Glomerular endothelial cell (primary cell): ENCODE results near the gene PIP4K2A. TPM values are rescaled to one million over a fixed set of nuclear protein-coding genes. Genes with fewer than 3 reads are reported as not detected.

Experiments used
- DNase-seq: peaks from one replicate; pipeline ENCODE4 v3.0.0-alpha.2; 2011; ENCODE audit warnings: low read depth, low spot score; ENCODE audit errors: extremely low read depth
- total RNA-seq: library from RNA; depleted of rRNA; stranded (reverse); fragments of >200 nt; gene quantifications from 2 replicates; pipeline ENCODE4 v1.2.3, GENCODE V29; 2015

PIP4K2A gene
- total RNA-seq, 1 donor from 2014 or later, result 27.0 TPM

- no peak for DNase-seq
Observed at GRCh38 chr10:22643116-22643515, 71.3 kb downstream of the PIP4K2A start.

DNA sequence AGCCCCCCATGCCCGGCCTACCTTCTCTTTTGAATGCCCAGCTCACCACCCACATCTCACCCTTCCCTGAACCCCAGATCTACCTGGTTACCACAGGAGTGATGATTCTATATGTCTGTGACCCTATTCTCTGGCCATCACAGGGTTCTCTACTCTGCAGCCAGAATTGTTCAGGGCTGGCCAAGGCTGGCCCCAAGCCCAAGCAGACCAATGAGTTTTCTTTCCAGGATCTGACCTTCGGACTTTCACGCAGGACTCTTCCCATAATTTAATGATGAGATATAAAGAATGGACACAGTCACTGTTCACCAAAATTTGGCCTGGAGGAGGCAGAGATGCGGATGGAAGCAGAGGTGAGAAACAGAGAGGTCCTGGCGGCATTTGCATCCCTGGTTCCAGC is 72.6 kb downstream of the PIP4K2A start:
- no peak for DNase-seq

- DNase-seq, result no peak
Observed at GRCh38 chr10:22640359-22640758, 74.0 kb downstream of the PIP4K2A start.

GRCh38 chr10:22638863-22639262 is 75.5 kb downstream of the PIP4K2A start:
- DNase-seq, result no peak

DNA sequence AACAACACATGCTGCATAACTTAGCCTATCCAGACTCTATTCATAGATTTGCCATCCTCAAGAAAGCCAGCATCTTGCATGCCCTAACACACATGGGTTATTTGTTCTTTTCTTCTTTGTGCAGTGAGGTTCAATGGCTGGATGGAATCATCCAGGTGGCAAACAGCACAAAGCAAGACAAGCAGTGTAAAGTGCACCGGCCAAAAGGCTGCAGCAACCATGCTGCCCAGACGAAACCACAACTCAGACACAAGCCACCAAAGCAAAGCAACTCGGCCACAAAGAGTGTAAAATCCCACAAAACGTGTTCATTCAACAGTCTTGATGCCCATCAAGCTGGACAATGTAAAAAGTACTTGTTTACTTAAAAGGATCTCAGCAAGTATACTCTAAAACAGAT is 76.9 kb downstream of the PIP4K2A start:
- DNase-seq, result no peak

GRCh38 chr10:22635650-22636049 is 78.7 kb downstream of the PIP4K2A start:
- no peak for DNase-seq

GRCh38 chr10:22634606-22635459 is 79.5 kb downstream of the PIP4K2A start:
- DNase-seq, result no peak

DNA sequence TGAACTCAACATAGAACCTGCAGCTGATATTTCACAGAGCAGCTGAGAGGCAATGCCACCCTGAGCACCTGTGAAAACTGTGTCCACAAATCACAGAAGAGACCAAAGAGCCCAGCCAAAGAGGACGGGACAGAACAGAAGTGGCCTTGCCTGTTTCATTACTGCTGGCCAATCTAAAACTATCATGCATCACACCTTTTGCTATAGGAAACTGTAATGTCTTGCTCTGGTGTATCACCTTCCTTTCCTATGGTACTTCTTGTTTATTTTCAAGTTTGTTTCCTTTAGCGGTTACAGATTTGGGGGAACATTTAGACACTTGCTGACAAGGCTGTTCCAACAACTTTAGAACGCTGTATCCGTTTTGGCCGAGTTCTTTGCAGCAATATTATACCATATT is 80.3 kb downstream of the PIP4K2A start:
- no peak for DNase-seq

DNA sequence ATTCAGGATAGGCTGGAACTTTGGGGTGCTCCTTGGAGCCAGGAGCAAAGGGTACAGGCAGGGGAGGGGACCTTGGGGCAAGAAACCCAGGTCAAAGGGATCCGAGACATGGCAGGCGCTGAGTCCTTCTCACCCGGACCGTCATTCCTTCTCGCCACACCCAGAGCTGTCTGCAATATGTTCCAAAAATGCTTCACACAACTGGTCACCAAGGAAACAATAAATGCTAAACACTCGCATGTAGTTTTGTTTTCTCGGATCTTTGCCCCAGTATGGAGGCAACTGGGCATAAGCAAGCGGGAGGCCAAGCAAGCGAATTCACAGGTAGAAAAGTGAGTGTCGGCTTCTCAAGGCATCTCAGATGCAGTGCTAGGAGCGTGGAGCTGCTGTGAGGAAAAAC is 80.8 kb downstream of the PIP4K2A start:
- no peak for DNase-seq

GRCh38 chr10:22633106-22633505 is 81.3 kb downstream of the PIP4K2A start:
- DNase-seq, result no peak

DNA sequence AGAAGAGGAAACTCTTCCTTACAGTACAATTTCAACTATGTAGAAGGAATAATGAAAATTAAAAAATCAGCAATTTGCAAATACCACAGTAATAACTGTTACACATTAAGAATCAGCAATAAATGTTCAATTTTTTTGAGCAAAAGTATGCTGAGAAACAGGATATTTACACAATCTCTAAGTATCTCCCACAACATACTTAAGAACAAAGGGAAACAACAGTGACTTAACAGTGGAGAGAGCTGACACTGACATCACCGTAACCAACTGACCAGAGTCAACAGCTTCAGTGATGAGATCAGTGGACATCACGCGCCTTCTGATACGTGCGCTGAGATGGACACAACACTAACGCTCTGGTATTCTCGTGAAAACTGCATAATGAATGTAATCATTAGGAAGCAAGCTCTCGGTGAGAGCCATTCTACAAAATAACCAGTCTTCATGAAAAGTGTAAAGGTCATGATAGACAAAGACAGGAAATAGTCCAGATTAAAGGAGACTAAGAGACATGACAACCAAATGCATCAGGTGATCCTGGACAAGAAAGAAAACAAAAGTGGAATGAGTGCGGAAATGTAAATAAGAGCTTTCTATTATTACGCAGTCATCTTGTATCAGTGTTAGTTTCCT is 82.6 kb downstream of the PIP4K2A start:
- peak; percentile 94 for DNase-seq

DNA sequence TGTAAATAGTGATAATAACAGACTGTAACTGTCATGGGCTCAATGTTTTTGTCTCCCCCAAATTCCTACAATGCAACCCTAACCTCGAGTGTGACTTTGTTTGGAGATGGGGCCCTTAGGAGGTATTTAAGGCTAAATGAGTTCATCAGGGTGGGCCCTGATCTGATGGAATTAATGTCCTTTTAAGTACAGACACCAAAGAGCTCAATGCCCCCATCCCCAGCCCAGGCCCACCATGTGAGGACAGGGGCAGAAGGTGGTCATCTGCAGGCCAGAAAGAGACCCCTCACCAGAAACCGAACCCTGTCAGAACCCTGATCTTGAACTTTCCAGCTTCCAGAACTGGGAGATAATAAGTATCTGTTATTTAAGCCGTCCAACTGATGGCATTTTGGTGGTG is 83.2 kb downstream of the PIP4K2A start:
- DNase-seq, result no peak

- DNase-seq, result no peak
Observed at GRCh38 chr10:22630234-22631174, 83.9 kb downstream of the PIP4K2A start.

- no peak for DNase-seq
Observed at GRCh38 chr10:22629852-22630233, 84.5 kb downstream of the PIP4K2A start.

DNA sequence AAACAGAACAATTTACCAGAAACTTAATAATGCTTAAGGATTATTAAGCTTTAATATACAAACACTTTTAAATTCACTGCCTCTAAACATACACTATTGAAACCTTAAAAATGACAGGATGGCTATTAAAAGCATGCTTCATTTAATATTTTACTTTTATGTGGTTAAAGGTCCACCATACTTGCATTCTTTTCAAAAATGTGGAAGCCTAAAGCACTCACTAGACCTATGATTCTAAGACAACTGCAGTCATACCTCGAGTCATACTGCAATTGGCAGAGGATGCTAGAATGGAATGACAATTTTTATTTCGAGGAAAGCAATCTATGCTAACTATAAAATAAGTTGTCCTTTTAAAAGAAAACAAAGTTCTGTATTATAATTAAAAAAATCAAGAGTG is 85.3 kb downstream of the PIP4K2A start:
- no peak for DNase-seq

DNA sequence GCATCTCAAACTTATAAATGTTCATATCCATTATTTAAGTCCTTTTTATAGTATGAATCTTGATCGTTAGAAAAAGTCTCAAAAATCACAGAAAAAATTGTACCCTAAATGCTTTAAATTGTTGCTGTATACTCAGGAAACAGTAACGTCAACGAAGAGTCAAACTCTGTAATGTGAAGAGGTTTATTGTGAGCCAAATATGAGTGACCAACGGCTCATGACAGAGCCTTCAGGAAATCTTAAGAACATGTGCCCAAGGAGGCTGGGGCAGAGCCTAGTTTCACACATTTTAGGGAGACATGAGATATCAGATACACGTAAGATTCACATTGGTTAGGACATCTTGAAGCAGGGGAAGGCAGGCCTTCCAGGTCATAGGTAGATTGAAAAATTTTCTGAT is 86.1 kb downstream of the PIP4K2A start:
- DNase-seq, result no peak

DNA sequence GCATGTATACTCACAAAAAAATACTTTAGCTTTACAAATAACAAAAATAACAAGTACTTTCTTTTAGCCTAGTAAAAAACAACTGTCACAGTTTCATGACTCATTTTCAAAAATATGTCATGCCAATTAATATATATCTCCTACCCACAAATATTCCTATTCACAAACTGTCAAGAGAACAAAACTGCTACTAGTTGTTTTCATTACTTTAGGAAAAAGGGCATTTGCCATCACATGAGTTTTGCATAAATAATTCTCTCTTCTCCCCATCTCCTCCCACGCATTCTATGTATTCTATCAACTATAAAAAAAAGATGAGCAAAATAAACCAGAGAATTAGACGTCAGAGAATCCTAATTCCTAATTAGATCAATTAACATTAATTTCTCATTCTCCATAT is 87.6 kb downstream of the PIP4K2A start:
- no peak for DNase-seq

DNA sequence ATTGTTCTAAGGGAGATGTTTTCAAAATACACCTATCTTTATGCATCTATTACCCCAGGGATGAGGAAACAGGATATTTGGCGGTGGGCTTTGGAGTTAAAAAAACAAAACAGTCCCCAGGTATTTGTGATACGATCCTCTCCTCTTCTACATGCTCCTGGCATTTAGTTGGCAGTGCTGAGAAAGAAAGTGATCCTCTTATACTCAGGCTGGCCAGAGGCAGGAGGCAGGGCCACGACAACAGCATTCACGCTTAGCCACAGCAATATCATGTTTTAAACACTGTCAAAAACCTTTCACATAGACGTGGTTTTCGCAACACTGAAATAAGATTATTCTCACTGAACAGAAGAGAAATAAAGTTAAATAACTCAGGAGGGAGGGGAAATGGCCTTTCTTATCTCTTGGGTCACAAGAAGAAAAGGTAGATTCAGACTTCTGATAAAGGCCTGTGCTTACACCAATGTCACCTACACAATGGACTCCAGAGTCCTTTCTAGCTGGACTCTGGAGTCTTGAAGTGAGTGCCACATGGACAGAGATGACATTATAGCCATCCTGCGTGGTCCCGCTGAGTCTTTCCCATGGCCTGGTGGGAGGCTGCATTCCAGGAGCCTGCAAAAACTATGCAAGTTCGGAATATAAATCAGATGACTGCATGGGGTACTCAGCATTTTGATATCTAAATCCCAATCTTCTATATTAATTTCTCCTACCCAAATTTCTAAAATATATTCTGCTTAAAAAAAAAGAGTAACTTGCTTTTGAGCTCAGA is 88.7 kb downstream of the PIP4K2A start:
- DNase-seq, result no peak

GRCh38 chr10:22624287-22624738 is 90.1 kb downstream of the PIP4K2A start:
- no peak for DNase-seq

DNA sequence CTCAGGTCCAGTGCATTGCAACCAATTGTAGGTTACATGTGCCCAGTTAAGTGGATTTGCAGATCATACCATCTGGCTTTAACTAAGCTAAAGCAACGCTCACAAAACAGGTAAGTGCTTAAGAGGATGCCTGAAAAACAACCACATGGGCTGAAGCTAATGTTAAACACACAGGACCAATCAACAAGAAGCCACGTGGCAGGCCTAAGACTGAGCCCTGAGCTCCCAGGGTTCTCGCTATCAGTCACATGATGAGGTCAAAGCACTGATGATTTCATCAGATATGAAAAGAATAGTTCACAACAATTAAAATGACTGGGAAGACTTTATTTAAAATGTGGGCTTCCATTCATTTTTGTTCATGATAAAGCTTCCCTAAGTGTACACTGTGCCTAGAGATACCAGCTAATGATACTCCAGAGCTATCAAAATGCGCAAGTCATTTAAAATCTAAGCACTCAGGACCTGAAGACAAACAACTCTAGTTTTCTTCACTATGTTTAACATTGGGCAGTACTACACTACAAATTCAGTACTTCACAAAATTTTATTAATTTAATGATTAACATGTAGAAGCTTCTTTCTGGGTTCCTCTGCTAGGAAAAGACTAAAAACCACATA is 90.6 kb downstream of the PIP4K2A start:
- DNase-seq, result no peak
